HCT116 (cell line): ENCODE measurements around the gene PIP4K2A. TPM values are rescaled to one million over a fixed set of nuclear protein-coding genes. Genes with fewer than 3 reads are reported as not detected.

ENCODE experiments used
- ATAC-seq: fragments of 200-7000 bp; cut with Tn5 transposase; 2 replicates; pipeline ENCODE4 v1.9.1; 2020; ENCODE audit warnings: mild to moderate bottlenecking, moderate library complexity
- BruUV-seq: library from RNA; stranded (reverse); fragments of 400-500 nt; replicated peaks from 2 replicates; lab custom pipeline; 2021; lab: Mats Ljungman, UMichigan
- CTCF ChIA-PET: fragments of 300-600 bp; sonication (Branson Sonifier 250); formaldehyde crosslinking; loops from one replicate; lab custom pipeline; 2021; ENCODE audit warnings: antibody characterized with exemption; lab: Charles Lee
- POLR2A ChIA-PET: fragments of 300-600, 350-600 bp; sonication (Branson Sonifier 250); formaldehyde crosslinking; loops from one replicate; lab custom pipeline; 2021; ENCODE audit warnings: antibody characterized with exemption; lab: Charles Lee
- RAD21 ChIA-PET, 2 experiments: fragments of 300-600 bp; sonication (Branson Sonifier 250); formaldehyde crosslinking; loops; one replicate each; lab custom pipeline; 2023; ENCODE audit warnings: low total read pairs in 2 of 2; ENCODE audit not compliant: uncharacterized antibody in 2 of 2, unreplicated experiment in 2 of 2, low non-redundant PET in 1 of 2; lab: Charles Lee
- DNase-seq: peaks from one replicate; pipeline ENCODE4 v3.0.0-alpha.2; 2010; ENCODE audit warnings: low read depth, low spot score
- H2AFZ ChIP-seq: fragments of 200-600 bp; shearing (Covaris generic), sonication (generic); 2 replicates; pipeline ENCODE4 v1.6.1; 2017; ENCODE audit warnings: low read depth, mixed run types, mixed read lengths, antibody characterized with exemption, low read length; ENCODE audit not compliant: poor library complexity, severe bottlenecking
- H3K27ac ChIP-seq: 2 replicates; pipeline ENCODE4 v1.5.1; 2012; ENCODE audit warnings: low read depth, low read length
- H3K27me3 ChIP-seq: fragments of 200-600 bp; sonication (generic); 2 replicates; pipeline ENCODE4 v1.6.1; 2016; ENCODE audit warnings: mixed run types, low read length, mixed read lengths; ENCODE audit not compliant: insufficient read depth
- H3K36me3 ChIP-seq, 2 experiments: fragments of 200-500 bp in 1 of 2; fragments of 200-600 bp in 1 of 2; sonication (Bioruptor generic) in 1 of 2; sonication (generic) in 1 of 2; 2 replicates each; pipeline versions ENCODE4 v1.5.1 to v1.6.1; 2014 to 2016; ENCODE audit warnings: low read length in 2 of 2, inconsistent platforms in 1 of 2, mixed read lengths in 1 of 2, mixed run types in 1 of 2; ENCODE audit not compliant: insufficient read depth in 2 of 2, control insufficient read depth in 1 of 2
- H3K4me1 ChIP-seq, 2 experiments: fragments of 200-600 bp in 1 of 2; sonication (generic) in 1 of 2; 2 replicates each; pipeline versions ENCODE4 v1.5.1 to v1.6.1; 2012 to 2017; ENCODE audit warnings: low read length in 2 of 2, inconsistent platforms in 1 of 2, mild to moderate bottlenecking in 1 of 2, mixed read lengths in 1 of 2, mixed run types in 1 of 2, moderate library complexity in 1 of 2; ENCODE audit not compliant: insufficient read depth in 2 of 2, control insufficient read depth in 1 of 2
- H3K4me2 ChIP-seq: fragments of 200-600 bp; sonication (generic); 2 replicates; pipeline ENCODE4 v1.6.1; 2017; ENCODE audit warnings: mixed run types, low read length, mixed read lengths
- H3K4me3 ChIP-seq, 2 experiments: fragments of 200-600 bp in 1 of 2; sonication (generic) in 1 of 2; replicated peaks in 1 of 2; 2 replicates each; pipeline ENCODE4 v1.5.1; 2011 to 2016; ENCODE audit warnings: low read length in 2 of 2, control low read depth in 1 of 2, low read depth in 1 of 2, mild to moderate bottlenecking in 1 of 2, mixed read lengths in 1 of 2, mixed run types in 1 of 2
- H3K79me2 ChIP-seq: fragments of 200-600 bp; sonication (generic); 2 replicates; pipeline ENCODE4 v1.6.1; 2017; ENCODE audit warnings: mild to moderate bottlenecking, mixed run types, low read length, moderate library complexity, mixed read lengths; ENCODE audit not compliant: insufficient read depth
- H3K9ac ChIP-seq: fragments of 200-600 bp; sonication (generic); 2 replicates; pipeline ENCODE4 v1.6.1; 2016; ENCODE audit warnings: low read length, mixed read lengths
- H3K9me2 ChIP-seq: fragments of 200-600 bp; sonication (generic), shearing (Covaris generic); 2 replicates; pipeline ENCODE4 v1.6.1; 2017; ENCODE audit warnings: mixed run types, mild to moderate bottlenecking, moderate library complexity; ENCODE audit not compliant: insufficient read depth
- H3K9me3 ChIP-seq, 2 experiments: fragments of 200-500 bp in 1 of 2; fragments of 200-600 bp in 1 of 2; sonication (Bioruptor generic) in 1 of 2; sonication (generic) in 1 of 2; 2 replicates each; pipeline ENCODE4 v1.6.1; 2014 to 2017; ENCODE audit warnings: low read length in 2 of 2, mixed read lengths in 2 of 2, inconsistent platforms in 1 of 2, low read depth in 1 of 2, mild to moderate bottlenecking in 1 of 2, mixed run types in 1 of 2, moderate library complexity in 1 of 2; ENCODE audit not compliant: control insufficient read depth in 1 of 2, insufficient read depth in 1 of 2
- H4K20me1 ChIP-seq: fragments of 200-600 bp; sonication (generic), shearing (Covaris generic); 2 replicates; pipeline ENCODE4 v1.6.1; 2017; ENCODE audit warnings: mixed run types, mild to moderate bottlenecking, moderate library complexity; ENCODE audit not compliant: insufficient read depth
- CBX3 ChIP-seq: IDR thresholded peaks from 2 replicates; pipeline ENCODE4 v1.6.1; 2012; ENCODE audit warnings: low read depth
- CEBPB ChIP-seq: IDR thresholded peaks from 2 replicates; pipeline ENCODE4 v1.6.1; 2012; ENCODE audit warnings: low read depth
- FOSL1 ChIP-seq: IDR thresholded peaks from 2 replicates; pipeline ENCODE4 v1.6.1; 2012; ENCODE audit warnings: low read depth
- JUND ChIP-seq: IDR thresholded peaks from 2 replicates; pipeline ENCODE4 v1.6.1; 2012
- POLR2AphosphoS5 ChIP-seq: IDR thresholded peaks from 2 replicates; pipeline ENCODE4 v1.6.1; 2011; ENCODE audit warnings: mild to moderate bottlenecking, low read depth, low read length, moderate library complexity
- RAD21 ChIP-seq: IDR thresholded peaks from 2 replicates; pipeline ENCODE4 v1.6.1; 2012; ENCODE audit warnings: low read depth, mild to moderate bottlenecking
- REST ChIP-seq: IDR thresholded peaks from 2 replicates; pipeline ENCODE4 v1.6.1; 2012; ENCODE audit warnings: low read depth
- SP1 ChIP-seq: IDR thresholded peaks from 2 replicates; pipeline ENCODE4 v1.6.1; 2012; ENCODE audit warnings: low read depth
- YY1 ChIP-seq: IDR thresholded peaks from 2 replicates; pipeline ENCODE4 v1.6.1; 2011; ENCODE audit warnings: low read length, low read depth, moderate library complexity, mild to moderate bottlenecking; ENCODE audit not compliant: insufficient replicate concordance; ENCODE audit errors: extremely low read depth
- ZBTB33 ChIP-seq: IDR thresholded peaks from 2 replicates; pipeline ENCODE4 v1.6.1; 2011; ENCODE audit warnings: mild to moderate bottlenecking, low read length, moderate library complexity; ENCODE audit not compliant: insufficient replicate concordance; ENCODE audit errors: extremely low read depth
- ZFX ChIP-seq: fragments of 450-650 bp; IDR thresholded peaks from 2 replicates; pipeline ENCODE4 v1.6.1; 2017
- intact Hi-C: fragments of 100-400 bp; cut with micrococcal nuclease; formaldehyde crosslinking; loops from 2 replicates; pipeline ENCODE4 v1.10.0; 2022
- total RNA-seq: library from RNA; stranded (reverse); gene quantifications from one replicate; pipeline ENCODE4 v1.2.1, GENCODE V29; 2021; ENCODE audit not compliant: unreplicated experiment

The PIP4K2A gene
- total RNA-seq, 1 experiment from 2014 or later = 41.9 TPM

GRCh38 chr10:22754296-22754695, 39.9 kb upstream of the PIP4K2A start:
- RAD21 ChIA-PET = no interaction called here
- no peak overlapping the region for H2AFZ ChIP-seq
- no peak overlapping the region for H3K27ac ChIP-seq
- no peak for ATAC-seq
- no peaks in the 10 kb centered on the region for H3K9me2 ChIP-seq
- intact Hi-C loops = no loop called here
- no peaks in the 10 kb centered on the region for H4K20me1 ChIP-seq
- DNase-seq = no peak
- POLR2A ChIA-PET = no interaction called here
- H3K9me3 ChIP-seq = no peaks in the 10 kb centered on the region
- H3K79me2 ChIP-seq = no peaks in the 10 kb centered on the region
- H3K9ac ChIP-seq = no peak overlapping the region
- H3K4me1 ChIP-seq = no peaks in the 10 kb centered on the region
- TF ChIP-seq SP1 (no peak), CEBPB (no peak), REST (no peak), RAD21 (no peak)
- H3K4me2 ChIP-seq = no peak overlapping the region
- no peaks in the 10 kb centered on the region for H3K36me3 ChIP-seq
- no TSS peak for BruUV-seq
- no peaks in the 10 kb centered on the region for H3K27me3 ChIP-seq
- CTCF ChIA-PET = no interaction called here
- no peak overlapping the region for H3K4me3 ChIP-seq

- H3K4me2 ChIP-seq = no peak overlapping the region
- H3K9me2 ChIP-seq = no peaks in the 10 kb centered on the region
- H3K4me1 ChIP-seq = no peaks in the 10 kb centered on the region
- no peak overlapping the region for H2AFZ ChIP-seq
- no peaks in the 10 kb centered on the region for H3K79me2 ChIP-seq
- intact Hi-C loops = no loop called here
- no peaks in the 10 kb centered on the region for H4K20me1 ChIP-seq
- H3K27me3 ChIP-seq = no peaks in the 10 kb centered on the region
- DNase-seq (no peak), ATAC-seq (no peak)
- no peak overlapping the region for H3K9ac ChIP-seq
- POLR2A ChIA-PET = no interaction called here
- no peak overlapping the region for H3K27ac ChIP-seq
- H3K9me3 ChIP-seq = no peaks in the 10 kb centered on the region
- no TSS peak for BruUV-seq
- CTCF ChIA-PET = no interaction called here
- H3K36me3 ChIP-seq = no peaks in the 10 kb centered on the region
- RAD21 ChIA-PET = no interaction called here
- H3K4me3 ChIP-seq = no peak overlapping the region
- TF ChIP-seq CBX3 = no peak
- no peak for TF ChIP-seq ZBTB33
- TF ChIP-seq ZFX = no peak
- TF ChIP-seq SP1 = no peak
- no peak for TF ChIP-seq REST
- TF ChIP-seq YY1 = no peak
- no peak for TF ChIP-seq FOSL1
- no peak for TF ChIP-seq POLR2AphosphoS5
- TF ChIP-seq JUND = no peak
Observed at GRCh38 chr10:22753786-22754185, 39.4 kb upstream of the PIP4K2A start.
